OCI-LY7 (cell line): ENCODE data around the gene CD81.

Experiments used
- EZH2phosphoT487 ChIP-seq: fragments of 200-600 bp; sonication (generic); IDR thresholded peaks from 2 replicates; pipeline ENCODE4 v1.6.1; 2018; ENCODE audit warnings: low read depth, borderline replicate concordance, mild to moderate bottlenecking, mixed run types, antibody characterized with exemption, low read length, moderate library complexity, mixed read lengths
- TF ChIP-seq, protein P1 (sequence below): fragments of 200-600 bp; sonication (generic); conservative IDR thresholded peaks from 2 replicates; pipeline ENCODE4 v1.5.1; 2014; ENCODE audit warnings: mild to moderate bottlenecking, antibody characterized with exemption, low read length, moderate library complexity, mixed read lengths

- TF ChIP-seq, protein P1, sequence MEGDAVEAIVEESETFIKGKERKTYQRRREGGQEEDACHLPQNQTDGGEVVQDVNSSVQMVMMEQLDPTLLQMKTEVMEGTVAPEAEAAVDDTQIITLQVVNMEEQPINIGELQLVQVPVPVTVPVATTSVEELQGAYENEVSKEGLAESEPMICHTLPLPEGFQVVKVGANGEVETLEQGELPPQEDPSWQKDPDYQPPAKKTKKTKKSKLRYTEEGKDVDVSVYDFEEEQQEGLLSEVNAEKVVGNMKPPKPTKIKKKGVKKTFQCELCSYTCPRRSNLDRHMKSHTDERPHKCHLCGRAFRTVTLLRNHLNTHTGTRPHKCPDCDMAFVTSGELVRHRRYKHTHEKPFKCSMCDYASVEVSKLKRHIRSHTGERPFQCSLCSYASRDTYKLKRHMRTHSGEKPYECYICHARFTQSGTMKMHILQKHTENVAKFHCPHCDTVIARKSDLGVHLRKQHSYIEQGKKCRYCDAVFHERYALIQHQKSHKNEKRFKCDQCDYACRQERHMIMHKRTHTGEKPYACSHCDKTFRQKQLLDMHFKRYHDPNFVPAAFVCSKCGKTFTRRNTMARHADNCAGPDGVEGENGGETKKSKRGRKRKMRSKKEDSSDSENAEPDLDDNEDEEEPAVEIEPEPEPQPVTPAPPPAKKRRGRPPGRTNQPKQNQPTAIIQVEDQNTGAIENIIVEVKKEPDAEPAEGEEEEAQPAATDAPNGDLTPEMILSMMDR: no peak
- no peak for TF ChIP-seq EZH2phosphoT487
Observed at GRCh38 chr11:2390725-2391151, 13.6 kb downstream of the CD81 start.
